AG20443 (cell line): ENCODE measurements around the gene RGS6.

Experiments used
- DNase-seq: peaks from one replicate; pipeline ENCODE4 v3.0.0; 2012; ENCODE audit warnings: low spot score, mixed read lengths

The RGS6 gene

DNA sequence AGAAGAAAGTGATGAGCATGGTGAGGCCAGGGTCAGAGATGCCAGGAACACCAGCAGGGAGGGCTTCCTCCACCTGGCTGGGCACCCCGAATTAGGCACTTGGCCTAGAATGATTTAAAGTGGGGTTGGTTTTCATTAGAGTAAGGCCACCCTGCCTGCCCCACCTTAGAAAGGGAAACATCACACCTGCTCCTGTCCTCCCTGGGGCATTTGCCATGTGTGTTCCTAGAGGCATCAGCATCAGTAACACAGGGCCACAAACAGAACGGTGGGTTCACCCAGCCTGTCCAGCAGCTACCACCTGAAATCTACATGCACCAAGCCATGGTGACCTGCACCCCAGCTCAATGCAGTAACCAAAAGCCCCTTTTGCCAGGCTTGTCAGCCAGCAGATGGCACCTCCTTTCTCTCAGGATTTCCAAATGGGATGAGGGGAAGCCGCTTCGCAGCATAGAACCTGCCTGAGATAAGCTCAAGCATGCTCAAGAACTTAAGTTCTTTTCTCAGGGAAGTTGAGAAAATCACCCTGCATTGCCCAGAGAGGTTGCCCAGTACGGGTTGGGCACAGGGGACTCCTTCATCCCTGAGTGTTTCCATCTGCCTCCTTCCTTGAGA lies 622.9 kb downstream of the RGS6 start:
- DNase-seq = no peak

DNA sequence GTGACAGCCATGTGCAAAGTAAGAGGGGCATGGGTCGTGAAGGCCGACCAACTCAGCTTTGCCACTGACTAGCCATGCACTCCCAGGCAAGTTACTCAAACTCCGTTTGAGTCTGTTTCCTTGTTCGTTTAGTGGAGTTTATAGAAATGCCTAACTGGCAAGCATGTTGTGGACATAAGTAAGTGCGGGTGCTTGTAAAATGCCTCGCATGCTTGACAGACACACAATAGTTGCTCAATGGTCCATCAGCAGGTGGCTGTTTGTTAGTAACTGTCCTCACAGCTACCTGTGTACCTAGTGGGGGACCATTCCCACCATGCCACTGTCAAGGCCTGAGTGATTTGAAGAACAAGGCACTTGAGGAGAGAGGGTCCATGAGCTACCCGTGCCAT lies 623.4 kb downstream of the RGS6 start:
- DNase-seq = no peak

DNA sequence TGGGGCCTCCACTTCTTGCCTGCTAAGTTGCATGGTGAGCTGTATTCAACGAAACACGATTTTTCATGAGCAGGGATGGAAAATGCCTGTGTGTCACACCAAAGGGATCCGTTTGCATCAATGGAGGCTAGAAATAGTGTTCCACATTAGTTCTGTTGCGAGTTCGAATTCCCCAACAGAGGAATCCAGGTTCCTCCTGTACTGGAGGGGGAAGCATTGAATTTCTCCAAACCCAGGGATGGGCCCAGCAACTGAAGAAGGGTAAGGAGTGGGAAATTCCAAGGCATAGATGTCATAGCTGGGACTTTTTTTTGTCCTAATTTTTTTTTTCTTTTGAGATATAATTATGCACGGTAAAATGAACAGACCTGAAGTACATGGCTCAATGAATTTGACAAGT lies 625.4 kb downstream of the RGS6 start:
- DNase-seq = no peak

DNA sequence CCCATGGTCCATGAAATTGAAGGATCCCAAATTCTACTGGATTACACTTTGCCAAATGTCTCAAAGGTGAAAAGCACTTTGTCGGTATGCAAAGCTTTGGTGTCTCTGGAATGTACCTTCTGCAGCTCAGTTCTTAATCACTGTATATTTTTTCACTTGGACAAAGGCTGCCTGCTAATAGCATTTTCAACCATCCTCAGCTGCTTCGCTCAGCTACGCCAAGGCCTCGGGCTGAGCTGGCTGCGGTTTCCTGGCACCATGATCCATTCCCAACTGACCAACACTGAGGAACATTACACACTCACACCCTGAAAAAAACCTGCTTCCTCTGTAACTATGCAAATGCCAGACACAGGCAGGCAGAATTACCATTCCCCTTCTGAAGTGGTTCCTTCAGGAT lies 626.5 kb downstream of the RGS6 start:
- peak; percentile 43 for DNase-seq

DNA sequence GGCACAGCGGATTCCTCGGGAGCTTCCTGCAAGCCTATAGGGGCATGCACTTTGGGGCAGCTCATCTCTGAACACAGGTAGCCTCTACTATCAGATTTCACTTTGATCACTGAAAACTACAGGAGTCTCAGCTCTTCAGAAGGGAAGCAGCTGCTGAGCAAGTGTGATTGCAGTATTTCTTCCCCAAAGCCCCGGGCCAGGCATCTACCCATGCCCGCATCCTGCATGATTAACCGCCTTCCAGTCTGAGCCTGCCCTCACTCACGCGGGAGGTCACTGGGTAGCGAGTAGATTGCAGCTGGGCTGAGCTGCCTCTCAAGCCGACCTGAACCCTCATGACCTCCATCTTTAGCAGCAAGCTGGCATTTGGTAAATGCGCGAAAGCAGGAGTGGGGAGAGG lies 627.0 kb downstream of the RGS6 start:
- peak; percentile 36 for DNase-seq

DNA sequence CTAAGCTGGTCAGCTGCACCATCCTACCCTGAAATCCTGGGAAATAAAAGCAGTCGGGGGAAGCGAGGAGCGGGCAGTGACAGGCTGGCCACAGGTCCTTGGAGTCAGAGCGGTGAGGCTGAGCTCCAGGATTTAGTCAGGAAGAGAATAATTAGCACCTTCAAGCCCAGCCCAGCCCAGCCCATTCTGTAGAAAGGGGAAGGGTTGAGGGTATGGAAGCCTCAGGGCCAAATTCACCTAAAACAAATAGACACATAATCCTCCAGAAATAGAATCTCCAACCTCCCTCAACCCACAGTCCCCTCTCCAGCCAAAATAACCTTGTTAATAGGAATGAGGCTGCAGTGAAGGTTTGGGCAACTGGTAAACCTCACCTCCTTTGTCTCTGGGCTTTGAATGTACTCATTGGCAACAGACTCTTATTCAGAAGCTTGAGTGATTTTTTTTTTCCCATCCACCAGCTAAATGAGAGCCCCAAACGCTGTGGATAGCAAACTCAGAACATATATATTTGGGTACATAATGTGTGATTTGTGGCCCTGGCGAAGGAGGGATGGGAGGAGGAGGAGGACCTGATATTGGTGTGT lies 627.5 kb downstream of the RGS6 start:
- DNase-seq = no peak

DNA sequence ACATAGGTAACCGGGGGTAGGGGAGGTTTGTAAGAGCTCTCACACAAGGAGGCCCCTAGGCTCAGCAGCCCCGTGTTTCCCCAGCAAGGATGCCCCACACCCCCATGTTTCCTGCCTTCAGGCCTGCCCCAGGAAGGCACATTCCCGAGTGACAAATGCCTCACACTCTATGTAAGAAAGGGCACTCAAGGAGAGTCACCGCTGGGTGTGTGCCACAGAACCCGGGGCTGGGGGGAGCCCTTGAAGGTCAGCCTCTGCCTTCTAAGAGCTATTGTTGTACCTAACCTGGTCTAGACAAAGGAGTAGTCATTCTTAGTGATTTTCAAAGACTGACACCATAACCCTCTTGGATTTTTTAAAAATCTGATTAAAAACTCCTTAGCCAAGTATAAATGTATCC lies 628.1 kb downstream of the RGS6 start:
- peak; percentile 23 for DNase-seq

DNA sequence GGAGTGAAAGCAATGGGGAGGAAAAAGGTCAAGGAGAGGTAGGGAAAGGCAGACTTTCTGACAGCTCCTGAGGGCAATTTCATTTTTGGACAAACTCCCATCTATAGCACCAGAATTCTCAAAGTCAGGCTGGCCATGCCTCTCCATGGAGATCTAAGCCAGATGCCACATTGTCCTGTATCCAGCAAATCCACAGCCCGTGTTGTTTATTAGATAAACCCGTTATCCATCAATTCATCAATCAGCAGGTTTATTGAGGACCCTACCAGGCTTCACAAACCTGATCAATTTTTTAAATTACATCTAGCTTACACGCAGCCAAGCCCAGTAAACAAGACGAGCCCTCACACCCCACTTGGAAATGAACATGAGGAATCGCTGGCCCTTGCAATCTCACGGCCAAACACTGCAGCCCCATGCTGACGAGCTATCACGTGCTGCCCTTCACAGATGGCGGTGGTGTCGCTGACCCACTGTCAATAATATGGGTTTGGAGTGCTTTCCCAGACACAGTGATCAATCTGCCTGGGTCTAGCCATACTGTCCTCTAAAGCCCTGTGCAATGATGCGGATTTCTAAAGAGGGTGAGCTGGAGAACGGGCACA lies 628.8 kb downstream of the RGS6 start:
- DNase-seq = no peak

DNA sequence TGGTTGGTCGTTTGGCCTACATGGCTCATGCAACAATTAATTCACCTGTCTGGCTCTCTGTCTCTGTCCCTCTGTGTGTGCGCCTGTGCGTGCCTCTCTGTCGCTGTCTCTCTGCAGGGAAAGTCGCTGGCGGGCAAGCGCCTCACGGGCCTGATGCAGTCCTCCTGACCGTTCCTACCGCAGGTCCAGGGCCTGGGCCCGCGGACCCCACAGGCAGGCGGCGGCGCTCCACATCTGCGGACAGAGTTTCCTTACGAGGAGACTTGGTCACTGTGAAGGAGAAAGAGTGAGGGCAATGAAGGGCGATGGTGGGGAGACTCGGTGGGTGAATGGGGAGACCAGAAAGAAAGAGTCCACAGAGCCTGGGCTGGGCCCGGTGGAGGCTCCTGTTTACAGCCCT lies 630.1 kb downstream of the RGS6 start:
- DNase-seq = no peak

DNA sequence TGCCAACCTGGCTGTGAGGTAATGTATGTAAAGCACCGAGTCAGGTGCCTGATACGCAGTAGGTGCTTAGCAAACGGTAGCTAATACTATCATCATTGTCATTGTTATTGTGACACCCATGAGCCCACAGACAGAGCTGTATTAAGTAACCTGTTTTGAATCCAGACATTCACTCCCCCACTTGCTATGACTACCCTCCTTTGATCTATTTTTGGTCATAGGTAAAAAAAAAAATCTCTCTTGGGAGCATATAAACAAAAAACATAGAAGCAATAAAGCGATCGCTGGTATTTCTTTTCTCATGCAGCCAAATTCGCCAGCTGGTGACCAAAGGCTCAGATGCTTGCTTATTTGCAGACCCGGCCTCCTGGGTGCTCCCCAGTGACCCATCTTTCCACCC lies 631.4 kb downstream of the RGS6 start:
- DNase-seq = no peak

DNA sequence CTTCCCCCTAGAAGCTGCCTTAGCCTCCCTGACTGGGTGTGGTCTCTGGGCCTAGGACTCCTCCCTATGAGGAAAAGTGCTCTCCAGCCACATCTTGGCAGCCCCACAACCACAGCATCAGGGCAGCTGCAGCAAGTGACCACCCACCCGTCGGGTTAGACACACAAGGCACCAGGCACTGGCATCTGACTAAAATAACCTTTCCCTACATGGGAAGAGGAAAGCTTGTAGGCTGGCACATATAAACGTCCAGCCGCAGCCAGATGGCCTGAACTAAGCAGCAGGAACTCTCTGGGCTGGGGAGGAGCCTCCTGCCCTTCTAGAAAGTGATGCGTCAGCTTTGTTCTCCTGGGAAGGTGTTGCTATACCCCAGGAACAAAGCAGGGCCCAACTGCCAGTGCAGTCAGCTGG lies 632.9 kb downstream of the RGS6 start:
- DNase-seq = peak; percentile 27

DNA sequence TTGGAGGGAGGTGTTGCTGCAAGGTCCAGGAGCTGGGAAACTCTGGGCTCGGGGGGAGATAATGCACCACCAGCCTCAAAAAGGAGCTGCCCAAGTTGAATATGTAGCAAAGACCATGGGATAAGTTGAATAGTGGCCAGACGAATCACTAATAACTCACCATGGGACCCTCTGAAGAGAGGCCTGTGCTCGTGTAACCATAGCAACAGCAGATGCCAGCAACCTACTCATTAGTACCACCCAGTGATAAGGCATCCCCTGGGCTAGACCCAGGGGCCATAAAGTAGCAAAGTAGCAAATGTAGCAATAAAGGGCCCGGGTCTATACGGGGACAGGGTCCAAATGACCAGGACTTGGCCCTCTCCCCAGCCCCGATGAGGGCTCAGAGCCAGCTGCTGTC lies 633.7 kb downstream of the RGS6 start:
- no peak for DNase-seq

DNA sequence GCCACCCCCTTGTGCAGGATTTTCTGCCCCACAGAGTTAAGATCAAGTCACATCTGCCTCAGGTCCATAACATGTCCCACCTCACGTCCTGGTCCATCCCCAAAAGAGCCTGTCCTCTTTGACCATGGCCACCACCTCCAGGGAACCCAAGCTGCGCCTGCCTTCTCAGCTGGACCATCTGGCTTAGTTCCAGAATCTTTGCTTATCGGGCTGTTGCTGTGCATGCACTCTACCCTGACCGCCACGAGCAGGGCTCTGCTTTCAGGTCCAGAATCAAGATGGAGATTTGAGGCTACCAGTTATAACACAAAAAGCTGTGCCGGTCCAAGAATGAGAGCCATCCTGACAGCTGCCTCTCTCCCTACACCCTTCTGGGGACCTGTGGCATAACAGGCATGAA lies 635.0 kb downstream of the RGS6 start:
- DNase-seq = no peak

DNA sequence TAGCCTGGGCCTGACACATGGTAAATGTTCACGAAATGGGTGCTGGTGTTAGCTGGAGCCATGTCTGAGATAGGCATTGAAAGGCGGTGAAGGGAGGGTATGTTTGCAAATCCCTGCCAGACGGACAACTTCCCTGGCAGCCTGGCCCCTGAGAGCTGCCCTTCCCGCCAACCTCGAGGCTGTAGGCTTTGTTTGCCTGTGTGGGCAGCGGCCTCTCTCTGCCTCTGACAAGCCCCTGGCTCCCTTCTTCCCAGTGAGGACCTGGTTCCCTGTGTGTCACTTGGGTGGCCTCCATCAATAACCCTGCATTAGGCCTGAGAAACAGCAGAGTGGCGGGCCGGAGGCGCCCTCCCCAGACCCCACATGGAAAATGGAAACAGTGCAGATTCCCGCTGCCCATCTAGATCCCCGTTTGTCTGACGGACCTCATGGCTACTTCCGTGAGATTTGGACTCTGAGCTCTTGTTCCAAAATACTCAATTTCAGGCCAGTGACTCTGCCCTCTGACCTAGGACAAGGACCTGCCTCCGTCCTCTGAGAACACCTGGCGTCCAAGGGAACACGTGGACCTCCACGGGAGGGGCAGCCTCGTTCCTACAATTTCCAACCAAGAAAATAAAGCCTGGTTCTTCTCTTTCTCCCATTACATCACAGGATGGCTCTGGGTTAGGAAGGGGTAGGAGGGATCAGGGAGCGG lies 636.2 kb downstream of the RGS6 start:
- DNase-seq = no peak

DNA sequence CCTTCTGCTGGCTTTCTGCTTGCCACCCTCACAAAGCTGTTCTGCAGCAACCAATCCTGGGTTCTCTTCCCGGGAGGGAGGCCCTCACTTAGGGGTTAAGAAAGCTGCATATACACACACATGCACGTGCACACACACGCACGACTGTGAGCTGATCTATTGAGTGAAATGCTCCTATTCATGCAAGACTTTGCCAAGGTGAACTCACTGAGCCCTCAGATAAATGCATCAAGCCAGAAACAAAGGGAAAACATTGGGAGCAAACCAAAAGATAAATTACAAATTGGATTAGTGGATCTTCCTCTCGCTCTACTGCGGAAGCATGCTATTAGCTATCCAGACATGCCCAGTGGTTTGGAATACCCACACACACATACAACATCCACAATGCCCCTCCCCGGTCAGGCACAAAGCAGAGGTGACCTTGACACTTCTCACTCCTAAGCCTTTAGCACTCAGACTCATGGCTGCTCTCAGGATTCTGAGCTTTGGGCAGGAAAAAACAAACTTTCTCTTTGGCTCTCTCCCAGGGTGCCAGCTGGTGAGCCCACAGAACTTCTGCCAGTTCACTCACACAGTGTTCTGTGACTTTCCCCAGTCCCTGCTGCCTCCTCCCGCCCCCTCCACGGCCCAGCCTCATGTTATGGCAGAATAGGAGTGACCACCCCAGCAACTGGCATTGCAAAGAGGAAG lies 641.6 kb downstream of the RGS6 start:
- no peak for DNase-seq

DNA sequence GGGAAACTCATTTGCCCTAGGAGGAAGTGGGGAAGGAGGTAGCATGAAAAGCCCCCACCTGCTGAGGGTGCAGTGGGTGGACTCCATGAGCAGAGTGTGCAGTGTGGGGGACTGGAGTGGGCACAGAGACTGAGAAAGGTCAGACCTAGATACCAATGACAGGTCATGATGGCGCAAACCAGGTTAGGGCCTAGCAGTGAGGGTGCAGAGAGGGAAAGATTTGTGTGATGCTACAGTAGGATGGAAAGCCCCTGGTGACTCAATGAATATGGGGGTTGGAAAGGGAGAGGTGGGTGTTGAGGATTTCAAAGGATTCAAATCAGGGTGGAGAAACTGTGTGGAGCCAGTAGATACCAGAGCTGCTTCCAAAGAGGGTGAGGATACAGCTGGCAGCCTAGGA lies 642.5 kb downstream of the RGS6 start:
- no peak for DNase-seq

DNA sequence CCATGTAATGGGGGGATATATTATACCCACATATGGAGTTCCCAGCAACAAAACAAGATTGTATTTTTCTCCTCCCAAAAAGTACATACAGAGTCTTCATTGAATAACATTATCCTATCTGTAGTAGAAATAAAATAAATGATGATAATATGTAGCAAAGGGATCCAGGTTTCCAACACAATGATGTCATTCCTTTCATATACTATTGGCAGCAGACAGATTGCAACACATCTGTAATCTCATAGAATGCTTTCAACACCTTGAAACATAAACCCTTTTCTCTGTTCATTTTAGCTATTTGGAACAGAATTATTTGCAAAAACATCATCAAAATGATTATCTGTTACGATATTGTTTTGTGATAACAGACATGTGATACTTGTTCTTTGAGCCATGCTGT lies 644.0 kb downstream of the RGS6 start:
- no peak for DNase-seq

DNA sequence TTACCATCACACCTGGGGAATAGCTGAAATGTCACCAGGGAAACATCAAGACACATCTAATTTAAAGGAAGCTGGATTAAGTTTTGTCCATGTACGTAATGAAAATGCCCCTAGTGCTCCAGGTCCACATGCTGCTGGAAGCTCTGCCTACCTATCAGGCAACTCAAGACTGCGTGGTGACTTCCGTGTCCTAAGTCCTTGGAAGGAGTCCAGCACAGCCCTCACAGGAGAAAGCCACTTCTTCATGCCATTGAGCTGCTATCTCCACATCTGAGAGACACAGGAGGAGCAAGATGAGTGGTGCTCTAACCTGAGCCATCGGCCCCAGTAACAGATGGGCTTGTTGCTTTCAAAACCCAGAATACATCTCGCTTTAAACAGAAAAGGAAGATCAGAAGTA lies 645.3 kb downstream of the RGS6 start:
- DNase-seq = no peak

DNA sequence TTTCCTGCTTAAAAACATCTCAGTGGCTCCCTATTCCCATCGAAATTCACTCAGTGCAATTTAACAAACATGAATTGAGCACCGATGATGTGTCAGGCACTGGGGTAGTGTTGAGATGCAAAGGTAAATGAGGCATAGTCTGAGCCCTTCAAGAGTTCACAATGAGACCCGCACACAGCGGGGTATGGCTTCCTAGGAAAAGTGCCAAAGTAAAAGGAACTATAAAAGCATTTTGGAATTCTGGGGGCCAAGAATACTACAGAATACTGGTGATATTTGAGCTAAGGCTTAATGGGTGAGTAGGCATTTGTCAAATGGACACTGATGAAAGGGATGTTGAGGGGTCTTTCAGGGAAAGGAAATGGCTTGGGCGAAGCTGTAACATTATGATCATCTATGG lies 646.3 kb downstream of the RGS6 start:
- no peak for DNase-seq

DNA sequence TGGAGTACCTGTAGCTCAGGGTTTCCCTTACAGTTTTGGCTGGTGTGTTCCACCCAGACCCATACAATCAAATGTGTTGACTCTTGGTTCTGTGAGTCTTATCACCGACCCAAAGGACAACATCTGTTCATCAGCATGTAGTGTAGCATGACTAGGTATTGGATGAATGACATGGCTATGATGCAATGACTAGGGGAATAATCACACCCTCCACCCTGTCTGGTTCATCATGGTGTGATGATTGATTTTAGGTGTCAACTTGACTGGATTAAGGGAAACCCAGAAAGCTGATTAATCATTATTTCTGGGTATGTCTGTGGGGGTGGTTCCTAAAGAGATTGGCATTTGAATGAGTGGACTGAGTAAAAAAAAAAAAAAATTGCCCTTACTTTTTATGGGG lies 650.4 kb downstream of the RGS6 start:
- DNase-seq = no peak

DNA sequence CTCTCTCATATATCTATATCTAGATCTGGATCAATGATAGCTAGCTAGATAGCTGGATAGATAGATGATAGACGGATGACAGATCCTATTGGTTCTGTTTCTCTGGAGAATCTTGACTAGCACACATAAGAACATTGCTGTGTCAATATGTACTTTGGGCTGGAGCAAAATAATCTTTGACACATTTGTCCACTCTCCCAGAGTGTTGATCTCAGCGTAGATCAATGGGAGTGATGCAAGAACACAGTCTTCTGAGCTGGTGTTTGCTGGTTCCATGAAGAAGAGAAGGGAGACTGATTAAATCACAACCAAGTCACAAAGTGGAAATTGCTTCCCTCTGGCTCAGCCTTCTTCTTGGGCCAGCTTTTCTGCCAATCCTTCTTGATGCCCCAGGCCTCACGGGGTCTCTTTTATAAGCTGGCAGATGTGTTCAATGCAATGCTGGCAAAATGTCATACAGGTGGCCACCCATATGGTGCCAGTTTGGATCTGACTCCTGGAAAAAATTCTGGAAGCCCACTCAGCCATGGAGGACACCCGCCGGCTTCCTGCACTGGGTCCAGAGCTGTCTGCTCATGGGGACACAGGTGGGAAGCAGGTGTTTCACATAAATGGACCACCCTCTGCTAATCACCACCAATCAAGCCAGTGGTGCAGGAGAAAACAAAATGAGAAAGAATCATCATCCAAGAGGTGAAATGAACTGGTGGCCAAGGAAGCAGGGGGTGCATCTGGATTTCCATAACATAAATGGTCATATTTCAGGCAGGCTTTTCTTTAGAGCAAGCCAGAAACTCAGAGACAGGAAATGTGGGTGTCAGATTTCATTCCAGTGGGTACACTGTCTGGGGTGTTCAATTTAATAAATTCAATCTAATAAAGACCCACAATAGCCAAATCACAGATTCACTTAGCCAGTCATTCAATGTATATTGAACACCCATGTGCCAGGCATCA lies 651.4 kb downstream of the RGS6 start:
- no peak for DNase-seq

DNA sequence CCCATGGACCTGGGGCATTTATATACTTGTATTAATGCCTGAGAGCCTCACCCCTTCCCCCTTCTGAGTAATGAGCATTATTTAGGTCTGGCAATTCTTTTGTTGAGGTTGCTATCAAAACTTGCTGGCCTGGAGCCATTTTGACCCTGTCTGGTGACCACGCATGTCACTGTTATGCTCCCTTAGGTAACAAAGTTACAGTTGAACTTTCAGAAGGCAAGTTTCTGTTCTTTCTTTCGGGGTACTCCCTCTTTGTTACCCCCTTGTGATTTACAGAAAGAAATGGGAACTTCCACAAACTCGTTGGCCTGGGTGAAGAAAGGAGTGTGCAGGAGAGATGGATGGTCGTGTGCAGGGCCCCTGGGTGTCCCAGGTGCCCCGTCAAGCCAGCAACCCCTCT lies 656.3 kb downstream of the RGS6 start:
- no peak for DNase-seq
